PC-9 (cell line): Measurements from ENCODE around the gene ROR2. TPM values are rescaled to one million over a fixed set of nuclear protein-coding genes. Genes with fewer than 3 reads are reported as not detected.

Source experiments
- BruUV-seq: library from RNA; stranded (reverse); fragments of 400-500 nt; replicated peaks from 2 replicates; lab custom pipeline; 2021; lab: Mats Ljungman, UMichigan
- CTCF ChIA-PET: fragments of 300-600 bp; sonication (Branson Sonifier 250); formaldehyde crosslinking; loops from one replicate; lab custom pipeline; 2022; ENCODE audit warnings: antibody characterized with exemption; lab: Charles Lee
- POLR2A ChIA-PET: fragments of 300-600 bp; sonication (Branson Sonifier 250); formaldehyde crosslinking; loops from one replicate; lab custom pipeline; 2022; ENCODE audit warnings: antibody characterized with exemption; ENCODE audit not compliant: unreplicated experiment; lab: Charles Lee
- DNase-seq, 2 experiments: peaks; one replicate each; pipeline versions ENCODE4 v3.0.0 to v3.0.0-alpha.2; 2015 to 2022; ENCODE audit warnings: mixed read lengths in 1 of 2
- H2AFZ ChIP-seq: fragments of 200-600 bp; sonication (generic); 2 replicates; pipeline ENCODE4 v1.8.1; 2017; ENCODE audit warnings: antibody characterized with exemption
- H3F3A ChIP-seq: fragments of 200-600 bp; sonication (generic); 2 replicates; pipeline ENCODE4 v1.8.1; 2017; ENCODE audit warnings: antibody characterized with exemption, mild to moderate bottlenecking, low read depth; ENCODE audit not compliant: insufficient read depth
- H3K27ac ChIP-seq: fragments of 200-600 bp; sonication (generic); 2 replicates; pipeline ENCODE4 v1.6.1; 2016; ENCODE audit warnings: mixed run types
- H3K27me3 ChIP-seq: fragments of 200-600 bp; sonication (generic); 2 replicates; pipeline ENCODE4 v1.6.1; 2016; ENCODE audit warnings: low read depth, mixed run types; ENCODE audit not compliant: insufficient read depth
- H3K36me3 ChIP-seq: fragments of 200-600 bp; sonication (generic); 2 replicates; pipeline ENCODE4 v1.6.1; 2016; ENCODE audit warnings: low read depth, mixed run types
- H3K4me1 ChIP-seq: fragments of 200-600 bp; sonication (generic); replicated peaks from 2 replicates; pipeline ENCODE4 v1.6.1; 2016; ENCODE audit warnings: mixed run types; ENCODE audit not compliant: insufficient read depth
- H3K4me2 ChIP-seq: fragments of 200-600 bp; sonication (generic); 2 replicates; pipeline ENCODE4 v1.6.1; 2017; ENCODE audit warnings: mixed run types
- H3K4me3 ChIP-seq: fragments of 200-600 bp; sonication (generic); 2 replicates; pipeline ENCODE4 v1.6.1; 2016; ENCODE audit warnings: mixed run types
- H3K79me2 ChIP-seq: fragments of 200-600 bp; sonication (generic); 2 replicates; pipeline ENCODE4 v1.6.1; 2017; ENCODE audit warnings: low read depth, mixed run types
- H3K9me2 ChIP-seq: fragments of 200-600 bp; sonication (generic); 2 replicates; pipeline ENCODE4 v1.8.1; 2017; ENCODE audit warnings: mild to moderate bottlenecking; ENCODE audit not compliant: insufficient read depth
- H3K9me3 ChIP-seq: fragments of 200-600 bp; sonication (generic); 2 replicates; pipeline ENCODE4 v1.8.1; 2016; ENCODE audit warnings: low read depth; ENCODE audit not compliant: insufficient read depth
- H4K20me1 ChIP-seq: fragments of 200-600 bp; sonication (generic); 2 replicates; pipeline ENCODE4 v1.8.1; 2017; ENCODE audit not compliant: insufficient read depth
- CTCF ChIP-seq: fragments of 200-600 bp; sonication (generic); conservative IDR thresholded peaks from 2 replicates; pipeline ENCODE4 v1.6.1; 2017; ENCODE audit warnings: mixed run types, antibody characterized with exemption, mild to moderate bottlenecking, moderate library complexity
- EZH2 ChIP-seq: fragments of 200-600 bp; sonication (generic); IDR thresholded peaks from 2 replicates; pipeline ENCODE4 v1.8.0; 2017; ENCODE audit warnings: antibody characterized with exemption, low read depth
- intact Hi-C: fragments of 100-400 bp; cut with micrococcal nuclease; formaldehyde crosslinking; loops from one replicate; pipeline ENCODE4 v1.10.0; 2022; ENCODE audit not compliant: unreplicated experiment
- total RNA-seq: library from RNA; stranded (reverse); gene quantifications from 2 replicates; pipeline ENCODE4 v1.2.3, GENCODE V29; 2021

Gene ROR2
- total RNA-seq, 1 experiment from 2014 or later = not detected

GRCh38 chr9:91927922-91928510 is 22.0 kb downstream of the ROR2 start:
- peaks cover 45% of the 10 kb centered on the region for H3K27me3 ChIP-seq
- no peaks in the 10 kb centered on the region for H3F3A ChIP-seq
- H4K20me1 ChIP-seq = no peaks in the 10 kb centered on the region
- no peaks in the 10 kb centered on the region for H3K4me1 ChIP-seq
- H3K9me3 ChIP-seq = peaks cover 16% of the 10 kb centered on the region
- no peak overlapping the region for H3K4me3 ChIP-seq
- no peak overlapping the region for H3K27ac ChIP-seq
- no peaks in the 10 kb centered on the region for H3K36me3 ChIP-seq
- ChIA-PET POLR2A (no interaction called here), CTCF (no interaction called here)
- H2AFZ ChIP-seq = no peak overlapping the region
- BruUV-seq = no TSS peak
- TF ChIP-seq CTCF (no peak), EZH2 (no peak)
- no peaks in the 10 kb centered on the region for H3K9me2 ChIP-seq
- intact Hi-C loops = no loop called here
- H3K79me2 ChIP-seq = no peaks in the 10 kb centered on the region
- H3K4me2 ChIP-seq = no peak overlapping the region
- DNase-seq = no peak

DNA sequence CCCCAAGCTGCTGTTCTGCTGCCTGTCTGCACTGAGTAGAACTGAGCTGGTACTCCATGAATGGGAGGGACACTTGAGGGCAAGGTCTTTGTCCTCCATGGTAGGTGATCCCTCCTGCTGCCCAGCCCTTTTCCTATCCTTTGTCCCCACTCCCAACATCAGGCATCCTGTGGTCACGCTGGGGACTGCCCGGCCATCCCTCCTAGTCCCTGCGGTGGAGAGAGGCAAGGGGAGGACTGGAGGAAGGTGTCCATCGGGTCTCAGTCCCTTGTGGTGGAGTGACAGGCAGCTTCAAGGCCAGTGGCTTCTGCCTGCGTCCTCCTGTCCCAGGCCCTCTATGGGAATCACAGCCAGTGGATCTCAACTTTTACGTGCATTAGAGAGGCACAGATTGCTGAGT is 25.9 kb downstream of the ROR2 start:
- ChIA-PET CTCF (no interaction called here), POLR2A (no interaction called here)
- no peaks in the 10 kb centered on the region for H3K4me1 ChIP-seq

GRCh38 chr9:91923145-91923544 is 26.9 kb downstream of the ROR2 start:
- no TSS peak for BruUV-seq
- H3K9me3 ChIP-seq = no peaks in the 10 kb centered on the region
- intact Hi-C loops = no loop called here
- peaks cover 86% of the 10 kb centered on the region for H3K27me3 ChIP-seq
- no peaks in the 10 kb centered on the region; the same call in 1 of the 2 replicates for H4K20me1 ChIP-seq
- no peak overlapping the region for H2AFZ ChIP-seq
- ChIA-PET POLR2A (no interaction called here), CTCF (no interaction called here)
- H3K4me2 ChIP-seq = no peak overlapping the region
- H3F3A ChIP-seq = no peaks in the 10 kb centered on the region
- no peaks in the 10 kb centered on the region for H3K79me2 ChIP-seq
- H3K27ac ChIP-seq = no peak overlapping the region
- H3K4me3 ChIP-seq = no peak overlapping the region
- H3K4me1 ChIP-seq = no peaks in the 10 kb centered on the region
- no peaks in the 10 kb centered on the region for H3K36me3 ChIP-seq
- TF ChIP-seq EZH2 (no peak), CTCF (no peak)
- DNase-seq = no peak
- no peaks in the 10 kb centered on the region for H3K9me2 ChIP-seq

More for the DNA sequence above, 25.9 kb downstream of the ROR2 start:
- H3F3A ChIP-seq = no peaks in the 10 kb centered on the region
- H3K4me2 ChIP-seq = no peak overlapping the region
- no peak for DNase-seq
- no peak overlapping the region for H3K4me3 ChIP-seq
- no peaks in the 10 kb centered on the region for H3K9me3 ChIP-seq
- H3K36me3 ChIP-seq = no peaks in the 10 kb centered on the region
- no peaks in the 10 kb centered on the region for H3K79me2 ChIP-seq
- peaks cover 81% of the 10 kb centered on the region for H3K27me3 ChIP-seq
- TF ChIP-seq CTCF (no peak), EZH2 (no peak)
- H3K27ac ChIP-seq = no peak overlapping the region
- intact Hi-C loops = no loop called here
- H3K9me2 ChIP-seq = no peaks in the 10 kb centered on the region
- no peaks in the 10 kb centered on the region for H4K20me1 ChIP-seq
- no TSS peak for BruUV-seq
- no peak overlapping the region for H2AFZ ChIP-seq
